ENCODE data around the gene WDFY2. TPM values are rescaled to one million over a fixed set of nuclear protein-coding genes. Genes with fewer than 3 reads are reported as not detected.
A peak's percentile ranks its signal among the peaks of the same experiment; 100 is the strongest.

WDFY2 gene
- total RNA-seq, 1 donor from 2014 or later: 9.0 TPM

GRCh38 chr13:51618626-51619025 is 34.4 kb downstream of the WDFY2 start:
- Mint-ChIP-seq H3K4me3 (ENCODE audit: low read depth) (no peak overlapping the region), H3K36me3 (ENCODE audit: low read depth) (no peaks in the 10 kb centered on the region), H3K27ac (no peak overlapping the region), H3K4me1 (ENCODE audit: low read depth) (peaks cover 34% of the 10 kb centered on the region), H3K27me3 (ENCODE audit: low read depth) (no peaks in the 10 kb centered on the region), H3K9me3 (no peaks in the 10 kb centered on the region)
- intact Hi-C loops (cut with micrococcal nuclease): loop anchor here (1.0 to 10.0 kb wide), 3 partner anchors 34 to 186 kb away; partner anchors contain the start of genes DHRS12 and WDFY2
- no peak for DNase-seq (ENCODE audit: low spot score)

GRCh38 chr13:51619614-51620013 is 35.4 kb downstream of the WDFY2 start:
- Mint-ChIP-seq H3K27me3 (ENCODE audit: low read depth) (no peaks in the 10 kb centered on the region), H3K4me3 (ENCODE audit: low read depth) (no peak overlapping the region), H3K4me1 (ENCODE audit: low read depth) (peaks cover 41% of the 10 kb centered on the region), H3K27ac (peak overlapping the region; percentile 11), H3K36me3 (ENCODE audit: low read depth) (no peaks in the 10 kb centered on the region), H3K9me3 (no peaks in the 10 kb centered on the region)
- DNase-seq (ENCODE audit: low spot score): no peak
- intact Hi-C loops (cut with micrococcal nuclease): loop anchor here (1.0 to 10.0 kb wide), 3 partner anchors 35 to 185 kb away; partner anchors contain the start of genes DHRS12 and WDFY2

- peaks cover 39% of the 10 kb centered on the region for H3K4me1 Mint-ChIP-seq (ENCODE audit: low read depth)
- H3K27ac Mint-ChIP-seq: peak overlapping the region; percentile 8
- no peaks in the 10 kb centered on the region for H3K27me3 Mint-ChIP-seq (ENCODE audit: low read depth)
- DNase-seq (ENCODE audit: low spot score): no peak
- H3K36me3 Mint-ChIP-seq (ENCODE audit: low read depth): no peaks in the 10 kb centered on the region
- no peak overlapping the region for H3K4me3 Mint-ChIP-seq (ENCODE audit: low read depth)
- no peaks in the 10 kb centered on the region for H3K9me3 Mint-ChIP-seq
- intact Hi-C loops (cut with micrococcal nuclease): no loop called here
These were observed 36.1 kb downstream of the WDFY2 start for GRCh38 chr13:51620165-51620983.

DNA sequence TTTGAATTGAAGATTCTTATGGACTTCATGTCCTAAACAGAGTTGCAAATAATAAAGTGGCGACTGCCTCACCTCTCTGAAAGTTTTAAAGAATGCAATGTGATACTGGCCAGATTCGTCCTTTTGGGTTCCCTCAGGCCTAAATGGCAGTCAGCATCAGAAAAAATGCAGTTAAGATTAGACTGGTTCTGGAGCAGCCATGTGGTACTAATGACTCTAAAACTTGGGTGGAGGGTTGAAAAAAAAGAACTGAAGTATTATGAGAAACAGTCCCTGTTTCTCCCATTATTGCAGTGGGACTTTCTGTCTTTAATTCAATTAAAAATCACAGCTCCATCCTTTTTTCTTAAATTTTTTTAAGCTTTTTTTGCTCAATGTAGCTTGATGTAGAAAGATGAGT is 37.3 kb downstream of the WDFY2 start:
- H3K36me3 Mint-ChIP-seq (ENCODE audit: low read depth): no peaks in the 10 kb centered on the region
- H3K27ac Mint-ChIP-seq: no peak overlapping the region
- no peaks in the 10 kb centered on the region for H3K9me3 Mint-ChIP-seq
- no peaks in the 10 kb centered on the region for H3K27me3 Mint-ChIP-seq (ENCODE audit: low read depth)
- H3K4me1 Mint-ChIP-seq (ENCODE audit: low read depth): peaks cover 39% of the 10 kb centered on the region
- DNase-seq (ENCODE audit: low spot score): no peak
- no peak overlapping the region for H3K4me3 Mint-ChIP-seq (ENCODE audit: low read depth)
- intact Hi-C loops (cut with micrococcal nuclease): no loop called here

GRCh38 chr13:51623473-51623872 is 39.2 kb downstream of the WDFY2 start:
- no peaks in the 10 kb centered on the region for H3K9me3 Mint-ChIP-seq
- H3K36me3 Mint-ChIP-seq (ENCODE audit: low read depth): no peaks in the 10 kb centered on the region
- peaks cover 37% of the 10 kb centered on the region for H3K4me1 Mint-ChIP-seq (ENCODE audit: low read depth)
- intact Hi-C loops (cut with micrococcal nuclease): no loop called here
- no peak for DNase-seq (ENCODE audit: low spot score)
- no peak overlapping the region for H3K4me3 Mint-ChIP-seq (ENCODE audit: low read depth)
- H3K27me3 Mint-ChIP-seq (ENCODE audit: low read depth): no peaks in the 10 kb centered on the region
- no peak overlapping the region for H3K27ac Mint-ChIP-seq

- Mint-ChIP-seq H3K9me3 (no peaks in the 10 kb centered on the region), H3K4me3 (ENCODE audit: low read depth) (no peak overlapping the region), H3K27ac (no peak overlapping the region), H3K4me1 (ENCODE audit: low read depth) (peaks cover 34% of the 10 kb centered on the region), H3K36me3 (ENCODE audit: low read depth) (no peaks in the 10 kb centered on the region), H3K27me3 (ENCODE audit: low read depth) (no peaks in the 10 kb centered on the region)
- DNase-seq (ENCODE audit: low spot score): no peak
- intact Hi-C loops (cut with micrococcal nuclease): no loop called here
These were observed 39.9 kb downstream of the WDFY2 start for GRCh38 chr13:51624207-51624606.

GRCh38 chr13:51624695-51625345 is 40.6 kb downstream of the WDFY2 start:
- intact Hi-C loops (cut with micrococcal nuclease): no loop called here
- DNase-seq (ENCODE audit: low spot score): no peak
- Mint-ChIP-seq H3K9me3 (no peaks in the 10 kb centered on the region), H3K27me3 (ENCODE audit: low read depth) (no peaks in the 10 kb centered on the region), H3K36me3 (ENCODE audit: low read depth) (no peaks in the 10 kb centered on the region), H3K4me1 (ENCODE audit: low read depth) (peaks cover 33% of the 10 kb centered on the region), H3K27ac (no peak overlapping the region), H3K4me3 (ENCODE audit: low read depth) (no peak overlapping the region)

DNA sequence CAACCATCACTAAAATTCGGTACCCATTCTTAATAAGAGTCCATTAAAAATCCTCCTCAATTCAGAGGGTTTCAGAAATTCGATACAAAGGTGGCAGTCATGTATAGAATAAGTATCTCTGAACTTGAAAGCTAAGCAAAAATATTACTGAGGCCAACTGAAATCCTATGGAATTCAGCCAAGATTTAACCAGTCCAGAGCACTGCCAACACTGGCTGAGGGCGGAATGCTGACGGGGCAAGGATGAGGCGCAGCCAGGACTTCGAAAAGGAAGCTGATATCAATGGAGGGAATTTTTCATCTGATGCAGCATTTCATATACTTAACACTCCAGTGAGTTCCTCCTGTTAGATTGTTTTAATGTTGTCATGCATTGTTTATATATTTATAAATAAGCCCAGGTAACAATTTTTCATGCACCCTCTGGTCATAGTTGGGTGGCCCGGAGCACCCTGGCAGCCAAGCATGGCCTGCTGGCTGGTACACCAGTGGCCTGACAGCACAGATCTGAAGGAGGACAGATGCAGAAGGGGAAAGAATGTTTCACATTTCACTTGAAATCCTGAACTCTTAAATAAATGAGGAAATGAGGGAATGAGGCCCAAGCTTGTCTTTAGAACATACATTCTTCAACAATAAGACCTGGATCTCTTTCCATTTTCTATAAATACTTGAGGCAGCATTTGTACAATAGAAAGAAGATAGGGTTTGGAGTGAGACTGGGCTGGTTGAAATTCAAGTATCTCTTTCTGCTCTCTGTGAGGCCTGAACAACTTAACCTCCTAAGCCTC is 41.5 kb downstream of the WDFY2 start:
- DNase-seq (ENCODE audit: low spot score): no peak
- H3K4me1 Mint-ChIP-seq (ENCODE audit: low read depth): peaks cover 31% of the 10 kb centered on the region

GRCh38 chr13:51626749-51627148 is 42.5 kb downstream of the WDFY2 start:
- H3K27me3 Mint-ChIP-seq (ENCODE audit: low read depth): no peaks in the 10 kb centered on the region
- no peak for DNase-seq (ENCODE audit: low spot score)
- H3K4me3 Mint-ChIP-seq (ENCODE audit: low read depth): no peak overlapping the region
- no peaks in the 10 kb centered on the region for H3K9me3 Mint-ChIP-seq
- H3K4me1 Mint-ChIP-seq (ENCODE audit: low read depth): peaks cover 28% of the 10 kb centered on the region
- no peak overlapping the region for H3K27ac Mint-ChIP-seq
- H3K36me3 Mint-ChIP-seq (ENCODE audit: low read depth): no peaks in the 10 kb centered on the region
- intact Hi-C loops (cut with micrococcal nuclease): no loop called here

More for the DNA sequence above, 41.5 kb downstream of the WDFY2 start:
- no peak overlapping the region for H3K27ac Mint-ChIP-seq
- no peaks in the 10 kb centered on the region for H3K9me3 Mint-ChIP-seq
- no peaks in the 10 kb centered on the region for H3K27me3 Mint-ChIP-seq (ENCODE audit: low read depth)
- H3K4me3 Mint-ChIP-seq (ENCODE audit: low read depth): no peak overlapping the region
- H3K36me3 Mint-ChIP-seq (ENCODE audit: low read depth): no peaks in the 10 kb centered on the region
- intact Hi-C loops (cut with micrococcal nuclease): no loop called here

- H3K36me3 Mint-ChIP-seq (ENCODE audit: low read depth): no peaks in the 10 kb centered on the region
- H3K4me1 Mint-ChIP-seq (ENCODE audit: low read depth): peaks cover 23% of the 10 kb centered on the region
- H3K9me3 Mint-ChIP-seq: no peaks in the 10 kb centered on the region
- no peak overlapping the region for H3K27ac Mint-ChIP-seq
- H3K27me3 Mint-ChIP-seq (ENCODE audit: low read depth): no peaks in the 10 kb centered on the region
- no peak for DNase-seq (ENCODE audit: low spot score)
- intact Hi-C loops (cut with micrococcal nuclease): no loop called here
- H3K4me3 Mint-ChIP-seq (ENCODE audit: low read depth): no peak overlapping the region
These were observed 44.0 kb downstream of the WDFY2 start for GRCh38 chr13:51628059-51628852.

DNA sequence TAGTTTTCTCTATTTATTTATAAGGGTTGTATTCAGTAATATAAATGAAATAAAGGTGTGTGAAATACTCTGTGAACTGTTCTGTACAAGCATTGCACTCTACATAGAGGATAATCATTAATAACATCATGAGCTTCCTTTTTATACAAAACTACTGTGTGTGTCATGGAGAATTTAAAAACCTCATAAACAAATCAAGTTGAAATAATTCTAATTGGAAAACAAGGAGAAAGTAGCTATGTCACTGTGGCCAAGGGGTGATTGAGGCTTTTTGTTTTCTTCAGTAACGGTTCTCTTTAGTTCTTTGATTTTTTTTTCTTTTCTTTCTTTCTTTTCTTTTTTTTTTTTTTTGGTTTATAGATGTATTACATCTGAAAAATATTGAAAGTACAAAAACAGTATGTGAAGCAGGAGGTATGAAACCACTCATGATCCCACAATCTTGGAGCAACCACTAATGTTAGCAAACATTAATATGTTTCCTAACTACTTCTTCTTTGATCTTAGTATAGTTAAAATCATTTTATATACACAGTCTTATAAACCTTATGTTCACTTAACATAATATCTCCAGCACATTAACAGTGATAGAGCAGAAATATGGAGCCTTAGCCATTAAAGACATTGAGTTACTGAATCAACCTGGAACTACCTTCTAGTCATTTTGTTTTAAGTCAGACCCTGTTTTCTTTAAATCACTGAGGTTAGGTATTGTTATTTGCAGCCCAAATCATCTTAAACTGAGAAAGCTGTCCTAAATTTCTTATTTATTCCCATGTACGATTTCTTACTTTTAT is 45.4 kb downstream of the WDFY2 start:
- Mint-ChIP-seq H3K27me3 (ENCODE audit: low read depth) (no peaks in the 10 kb centered on the region), H3K4me3 (ENCODE audit: low read depth) (no peak overlapping the region), H3K9me3 (no peaks in the 10 kb centered on the region), H3K4me1 (ENCODE audit: low read depth) (peaks cover 11% of the 10 kb centered on the region), H3K36me3 (ENCODE audit: low read depth) (no peaks in the 10 kb centered on the region), H3K27ac (no peak overlapping the region)
- intact Hi-C loops (cut with micrococcal nuclease): no loop called here
- DNase-seq (ENCODE audit: low spot score): no peak

DNA sequence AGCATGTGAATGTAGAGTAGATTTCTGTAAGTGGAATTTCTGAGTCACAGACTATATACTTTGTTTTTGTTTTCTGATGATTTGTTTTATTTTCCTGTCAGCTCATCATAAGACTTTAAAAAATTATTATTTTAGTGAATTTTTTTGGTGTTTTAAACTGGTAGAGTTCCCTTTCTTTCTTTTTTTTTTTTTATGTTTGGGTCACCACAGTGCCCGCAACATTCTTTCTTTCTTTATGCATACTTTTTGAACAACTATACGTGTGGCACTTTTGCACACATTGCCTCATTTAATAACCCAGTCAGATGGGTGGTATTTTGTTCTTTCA is 46.0 kb downstream of the WDFY2 start:
- Mint-ChIP-seq H3K4me3 (ENCODE audit: low read depth) (no peak overlapping the region), H3K27me3 (ENCODE audit: low read depth) (no peaks in the 10 kb centered on the region), H3K36me3 (ENCODE audit: low read depth) (no peaks in the 10 kb centered on the region), H3K4me1 (ENCODE audit: low read depth) (peaks cover 14% of the 10 kb centered on the region), H3K9me3 (no peaks in the 10 kb centered on the region), H3K27ac (no peak overlapping the region)
- intact Hi-C loops (cut with micrococcal nuclease): no loop called here
- no peak for DNase-seq (ENCODE audit: low spot score)
